Gastrocnemius medialis (tissue), 4 donors: ENCODE measurements around the gene TNN. TPM values are rescaled to one million over a fixed set of nuclear protein-coding genes. Genes with fewer than 3 reads are reported as not detected.

Source experiments
- ATAC-seq, 2 donors: fragments of 150-250 bp; one replicate each; pipeline ENCODE4 v1.9.1; 2016
- DNase-seq, 2 donors: peaks; one replicate each; pipeline ENCODE4 v3.0.0-alpha.2; 2019
- H3K27ac ChIP-seq, 4 donors: fragments of 200-600 bp; sonication (generic); 1 replicate in 1 of 4; 2 replicates in 3 of 4; pipeline ENCODE4 v1.5.1; 2016 to 2018; ENCODE audit warnings: mild to moderate bottlenecking in 2 of 4, moderate library complexity in 1 of 4
- H3K27me3 ChIP-seq, 3 donors: fragments of 200-600 bp; sonication (generic) in 2 of 3; 1 replicate in 1 of 3; 2 replicates in 2 of 3; pipeline versions ENCODE4 v1.5.1 to v1.6.0; 2016 to 2019; ENCODE audit warnings: mild to moderate bottlenecking in 1 of 3, moderate library complexity in 1 of 3
- H3K36me3 ChIP-seq, 2 donors: fragments of 200-600 bp; sonication (generic) in 1 of 2; one replicate each; pipeline ENCODE4 v1.5.1; 2017 to 2018
- H3K4me1 ChIP-seq, 2 donors: fragments of 200-600 bp; sonication (generic) in 1 of 2; one replicate each; pipeline ENCODE4 v1.5.1; 2016 to 2017; ENCODE audit warnings: mild to moderate bottlenecking in 2 of 2
- H3K4me3 ChIP-seq, 4 donors: fragments of 200-600 bp; sonication (generic) in 3 of 4; 1 replicate in 1 of 4; 2 replicates in 3 of 4; pipeline ENCODE4 v1.5.1; 2016 to 2019; ENCODE audit warnings: mild to moderate bottlenecking in 2 of 4
- H3K9me3 ChIP-seq, 3 donors: fragments of 200-600 bp; sonication (generic) in 2 of 3; 1 replicate in 1 of 3; 2 replicates in 2 of 3; pipeline ENCODE4 v1.5.1; 2016 to 2019
- CTCF ChIP-seq, 5 experiments: fragments of 450-650 bp in 3 of 5; fragments of 200-600 bp in 2 of 5; sonication (generic) in 2 of 5; IDR thresholded peaks in 4 of 5; conservative IDR thresholded peaks in 1 of 5; 1 replicate in 4 of 5; 2 replicates in 1 of 5; pipeline ENCODE4 v1.5.1; 2016 to 2019; ENCODE audit warnings: antibody characterized with exemption in 5 of 5, mild to moderate bottlenecking in 3 of 5, moderate library complexity in 3 of 5
- POLR2A ChIP-seq, 2 donors: fragments of 450-650 bp; IDR thresholded peaks; one replicate each; pipeline ENCODE4 v1.6.1; 2017; ENCODE audit warnings: antibody characterized with exemption in 2 of 2, mild to moderate bottlenecking in 2 of 2, moderate library complexity in 2 of 2
- in situ Hi-C, 4 donors: fragments of 200-750 bp; cut with MboI; loops; one replicate each; pipeline versions ENCODE4 v1.15.0 to v1.8.0; 2017; ENCODE audit warnings: low sequenced_read_pairs in 4 of 4
- intact Hi-C: fragments of 100-400 bp; cut with DNase I; formaldehyde crosslinking; loops from one replicate; pipeline ENCODE4 v1.15.1; 2023; ENCODE audit warnings: low total_unique reads
- total RNA-seq, 4 donors: library from RNA; depleted of rRNA; stranded (reverse); fragments of >200 nt; gene quantifications; one replicate each; pipeline versions ENCODE4 v1.1.0 to v1.2.3, GENCODE V29; 2016

The TNN gene
- total RNA-seq, 4 donors from 2014 or later: 0.07 TPM; not detected in 3

DNA sequence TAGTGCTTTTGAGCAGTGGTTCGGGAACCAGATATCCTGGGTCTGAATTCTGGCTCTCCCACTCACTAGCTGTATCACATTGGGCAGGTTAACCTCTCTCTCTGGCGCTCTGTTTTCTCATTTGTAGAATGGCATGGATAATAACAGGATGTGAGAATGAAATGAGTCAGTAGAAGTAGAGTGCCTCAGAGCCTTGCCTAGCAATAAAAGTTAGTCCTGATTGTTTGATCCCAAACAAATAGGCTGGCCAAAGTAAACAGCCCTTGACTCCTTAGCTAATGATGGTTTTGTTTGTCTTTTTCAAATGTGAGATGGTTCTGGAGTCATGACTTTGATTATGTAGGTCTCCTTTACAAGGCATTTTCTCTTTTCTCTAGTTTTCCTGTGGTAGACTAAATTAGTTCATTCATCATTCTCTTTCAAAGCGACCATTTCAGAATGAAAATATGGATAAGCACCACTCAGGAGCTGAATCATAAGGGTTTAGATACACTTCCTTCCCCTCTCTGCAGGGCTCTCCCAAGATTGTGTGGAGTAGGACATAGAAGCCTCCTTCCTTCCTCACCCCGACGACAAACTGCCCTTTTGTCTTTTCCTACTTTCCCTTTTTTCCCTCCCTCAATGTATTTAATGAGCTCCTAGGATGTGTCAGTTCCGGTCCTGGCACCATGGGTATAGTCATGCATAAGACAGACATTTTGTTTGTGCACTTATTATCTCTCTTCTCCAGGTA, 101.8 kb downstream of the TNN start:
- Histone ChIP-seq H3K4me3 (no peak overlapping the region), H3K9me3 (no peaks in the 10 kb centered on the region), H3K36me3 (peaks cover 0 to 18% of the 10 kb centered on the region in 2 donors), H3K27me3 (no peaks in the 10 kb centered on the region), H3K27ac (no peak overlapping the region), H3K4me1 (no peaks in the 10 kb centered on the region)
- no peak for TF ChIP-seq POLR2A (IDR thresholded peaks at IDR 0.05)
- no peak for TF ChIP-seq CTCF (IDR thresholded peaks at IDR 0.05 in 4 of 5, conservative IDR thresholded peaks at IDR 0.05 in 1 of 5)
- DNase-seq: no peak
- in situ Hi-C loops: loop anchor here in 2 of 4 donors (25.0 kb wide), 1 partner anchor 893 kb away; no protein-coding TSS in a partner anchor
- no peak for ATAC-seq
- intact Hi-C loops: no loop called here

DNA sequence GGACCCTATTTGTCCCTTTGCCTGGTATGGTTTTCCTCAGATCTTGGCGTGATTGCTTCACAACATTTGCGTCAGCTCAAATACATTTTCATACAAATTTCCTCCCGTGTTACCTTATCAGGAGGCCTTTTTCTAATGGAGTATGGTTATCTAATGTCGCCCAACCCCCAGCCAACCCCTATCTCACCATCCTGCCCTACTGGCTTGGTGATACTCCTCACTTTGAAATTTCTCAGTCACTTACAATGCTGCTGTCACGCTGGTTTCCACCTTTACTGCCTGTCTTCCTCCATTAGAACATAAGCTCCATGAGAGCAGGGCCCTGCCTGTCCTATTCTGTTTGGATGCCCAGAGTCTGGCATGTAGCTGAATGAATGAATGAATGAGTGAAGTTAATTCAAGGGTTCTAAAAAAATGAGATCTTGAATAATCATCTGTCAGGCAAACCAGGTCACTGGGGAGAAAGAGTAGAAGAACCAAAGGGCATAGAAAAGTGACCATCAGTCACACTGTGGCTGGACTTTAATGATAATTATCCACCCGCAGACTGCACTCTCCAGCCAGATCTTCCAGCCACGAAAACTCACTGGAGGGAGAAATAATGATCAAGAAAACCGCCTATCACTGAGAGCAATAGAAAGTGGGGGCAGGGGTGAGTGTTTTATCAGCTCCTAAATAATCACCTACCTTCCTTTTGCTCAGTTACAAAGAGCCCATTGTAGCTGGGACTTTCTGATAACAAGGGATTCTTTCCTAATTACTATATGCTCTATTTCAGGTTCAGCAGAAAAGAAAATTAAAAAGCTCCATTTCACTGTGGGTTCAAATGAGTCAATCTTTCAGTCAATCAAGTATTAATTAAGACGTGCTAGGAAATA, 103.6 kb downstream of the TNN start:
- Histone ChIP-seq H3K27me3 (no peaks in the 10 kb centered on the region), H3K36me3 (peaks cover 0 to 9% of the 10 kb centered on the region in 2 donors), H3K9me3 (no peaks in the 10 kb centered on the region), H3K27ac (no peak overlapping the region), H3K4me1 (no peaks in the 10 kb centered on the region), H3K4me3 (no peak overlapping the region)
- intact Hi-C loops (no loop called here), in situ Hi-C loops (loop anchor here in 2 of 4 donors (25.0 kb wide), 1 partner anchor 891 kb away; no protein-coding TSS in a partner anchor)
- DNase-seq: no peak
- no peak for ATAC-seq
- TF ChIP-seq POLR2A (IDR thresholded peaks at IDR 0.05): no peak

DNA sequence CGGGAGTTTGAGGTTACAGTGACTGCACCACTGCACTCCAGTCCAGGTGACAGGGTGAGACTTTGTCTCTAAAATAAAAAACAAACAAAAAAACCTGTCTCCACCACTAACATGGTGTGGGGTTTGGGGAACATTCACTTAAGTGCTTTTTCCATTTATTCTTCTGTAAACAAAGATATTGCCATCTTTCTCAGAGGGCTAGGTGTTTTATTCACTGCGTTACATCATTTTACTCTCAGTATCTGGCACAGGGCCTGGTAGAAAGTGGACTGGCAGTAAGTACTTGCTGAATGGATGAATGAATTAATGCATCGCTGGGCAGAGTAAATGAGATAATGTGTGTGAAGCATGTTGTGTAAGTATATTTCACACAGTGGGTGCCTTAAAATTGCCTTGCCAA, 104.9 kb downstream of the TNN start:
- Histone ChIP-seq H3K36me3 (peaks cover 0 to 4% of the 10 kb centered on the region in 2 donors), H3K9me3 (no peaks in the 10 kb centered on the region), H3K4me3 (no peak overlapping the region), H3K4me1 (no peaks in the 10 kb centered on the region), H3K27me3 (no peaks in the 10 kb centered on the region), H3K27ac (no peak overlapping the region)
- no peak for TF ChIP-seq CTCF (IDR thresholded peaks at IDR 0.05 in 4 of 5, conservative IDR thresholded peaks at IDR 0.05 in 1 of 5)
- TF ChIP-seq POLR2A (IDR thresholded peaks at IDR 0.05): no peak
- in situ Hi-C loops (loop anchor here in 2 of 4 donors (25.0 kb wide), 1 partner anchor 890 kb away; no protein-coding TSS in a partner anchor), intact Hi-C loops (no loop called here)
- no peak for ATAC-seq
- DNase-seq: no peak

- TF ChIP-seq POLR2A (IDR thresholded peaks at IDR 0.05) (no peak), CTCF (IDR thresholded peaks at IDR 0.05 in 4 of 5, conservative IDR thresholded peaks at IDR 0.05 in 1 of 5) (no peak)
- no peak for ATAC-seq
- no peaks in the 10 kb centered on the region for H3K27me3 ChIP-seq
- in situ Hi-C loops (loop anchor here in 2 of 4 donors (25.0 kb wide), 1 partner anchor 889 kb away; no protein-coding TSS in a partner anchor), intact Hi-C loops (no loop called here)
- no peak overlapping the region for H3K27ac ChIP-seq
- peaks cover 0 to 6% of the 10 kb centered on the region in 2 donors for H3K4me1 ChIP-seq
- DNase-seq: no peak
- H3K4me3 ChIP-seq: no peak overlapping the region
- peaks cover 0 to 4% of the 10 kb centered on the region in 2 donors for H3K36me3 ChIP-seq
- H3K9me3 ChIP-seq: no peaks in the 10 kb centered on the region
Observed at GRCh38 chr1:175173531-175173930, 105.9 kb downstream of the TNN start.
